H1 (cell line): ENCODE measurements around the gene AKT1S1.

Source experiments
- CBX5 ChIP-seq: fragments of 300-800, 300-1000 bp; sonication (generic); IDR thresholded peaks from 2 replicates; pipeline ENCODE4 v1.7.1; 2016; ENCODE audit warnings: antibody characterized with exemption, low read length, low read depth
- EP300 ChIP-seq, 2 experiments: IDR thresholded peaks; 1 replicate in 1 of 2; 2 replicates in 1 of 2; pipeline ENCODE4 v1.6.1; 2011 to 2012; ENCODE audit warnings: low read depth in 2 of 2, low read length in 2 of 2, mild to moderate bottlenecking in 2 of 2, borderline replicate concordance in 1 of 2, inconsistent platforms in 1 of 2, moderate library complexity in 1 of 2
- EZH2 ChIP-seq: fragments of 200-600 bp; sonication (generic); IDR thresholded peaks from 2 replicates; pipeline ENCODE4 v1.7.1; 2012; ENCODE audit warnings: low read depth, mild to moderate bottlenecking, moderate library complexity, low read length, inconsistent platforms; ENCODE audit not compliant: severe bottlenecking
- GTF2F1 ChIP-seq: IDR thresholded peaks from 2 replicates; pipeline ENCODE4 v1.6.1; 2012; ENCODE audit warnings: low read depth, low read length, improper control_type of control experiment, borderline replicate concordance
- PHF8 ChIP-seq: fragments of 200-600 bp; sonication (generic); conservative IDR thresholded peaks from 2 replicates; pipeline ENCODE4 v1.7.1; 2012; ENCODE audit warnings: low read depth, mild to moderate bottlenecking, inconsistent platforms, low read length, moderate library complexity
- POLR2A ChIP-seq, 2 experiments: IDR thresholded peaks; 1 replicate in 1 of 2; 2 replicates in 1 of 2; pipeline ENCODE4 v1.6.1; 2011; ENCODE audit warnings: low read depth in 2 of 2, low read length in 2 of 2, mild to moderate bottlenecking in 2 of 2; ENCODE audit errors: control extremely low read depth in 1 of 2
- SRF ChIP-seq: IDR thresholded peaks from 2 replicates; pipeline ENCODE4 v1.6.1; 2011; ENCODE audit warnings: mild to moderate bottlenecking, low read depth, low read length, moderate library complexity
- TAF1 ChIP-seq: IDR thresholded peaks from 2 replicates; pipeline ENCODE4 v1.6.1; 2011; ENCODE audit warnings: mild to moderate bottlenecking, low read depth, low read length
- TF ChIP-seq, protein P1 (sequence below), 3 experiments: IDR thresholded peaks; 1 replicate in 2 of 3; 2 replicates in 1 of 3; pipeline versions ENCODE4 v1.5.1 to v1.6.1; 2011; ENCODE audit warnings: low read length in 3 of 3, mild to moderate bottlenecking in 3 of 3, inconsistent platforms in 2 of 3, low read depth in 1 of 3, moderate library complexity in 1 of 3; ENCODE audit not compliant: insufficient read depth in 1 of 3; ENCODE audit errors: control extremely low read depth in 1 of 3

DNA sequence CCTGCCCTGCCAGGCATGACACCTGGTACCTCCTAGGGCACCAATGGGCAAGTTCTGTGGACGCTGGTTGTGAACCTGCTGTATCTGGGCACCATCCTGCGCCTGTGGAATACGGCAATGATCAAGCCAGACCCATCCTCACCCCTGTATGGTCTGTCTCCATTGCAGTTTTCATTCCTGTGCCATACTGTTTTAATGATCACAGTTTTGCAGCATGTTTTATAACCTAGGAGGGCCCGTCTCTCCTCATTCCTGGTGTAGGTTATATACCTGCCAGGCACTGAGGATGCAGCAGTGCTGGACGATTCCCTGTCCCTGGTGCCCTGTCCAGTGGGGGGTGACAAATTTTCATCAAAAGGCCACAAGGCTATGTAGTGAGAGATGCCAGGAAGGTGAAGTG, 5.9 kb upstream of the AKT1S1 start:
- no peak for TF ChIP-seq CBX5
- TF ChIP-seq, protein P1, sequence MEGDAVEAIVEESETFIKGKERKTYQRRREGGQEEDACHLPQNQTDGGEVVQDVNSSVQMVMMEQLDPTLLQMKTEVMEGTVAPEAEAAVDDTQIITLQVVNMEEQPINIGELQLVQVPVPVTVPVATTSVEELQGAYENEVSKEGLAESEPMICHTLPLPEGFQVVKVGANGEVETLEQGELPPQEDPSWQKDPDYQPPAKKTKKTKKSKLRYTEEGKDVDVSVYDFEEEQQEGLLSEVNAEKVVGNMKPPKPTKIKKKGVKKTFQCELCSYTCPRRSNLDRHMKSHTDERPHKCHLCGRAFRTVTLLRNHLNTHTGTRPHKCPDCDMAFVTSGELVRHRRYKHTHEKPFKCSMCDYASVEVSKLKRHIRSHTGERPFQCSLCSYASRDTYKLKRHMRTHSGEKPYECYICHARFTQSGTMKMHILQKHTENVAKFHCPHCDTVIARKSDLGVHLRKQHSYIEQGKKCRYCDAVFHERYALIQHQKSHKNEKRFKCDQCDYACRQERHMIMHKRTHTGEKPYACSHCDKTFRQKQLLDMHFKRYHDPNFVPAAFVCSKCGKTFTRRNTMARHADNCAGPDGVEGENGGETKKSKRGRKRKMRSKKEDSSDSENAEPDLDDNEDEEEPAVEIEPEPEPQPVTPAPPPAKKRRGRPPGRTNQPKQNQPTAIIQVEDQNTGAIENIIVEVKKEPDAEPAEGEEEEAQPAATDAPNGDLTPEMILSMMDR (IDR thresholded peaks at IDR 0.05; ENCODE audit: control extremely low read depth in 1 of 3, insufficient read depth in 1 of 3, low read depth in 1 of 3, low read length in 3 of 3) = no peak
- TF ChIP-seq EP300 (IDR thresholded peaks at IDR 0.05; ENCODE audit: borderline replicate concordance in 1 of 2, low read depth in 2 of 2, low read length in 2 of 2) = no peak
- no peak for TF ChIP-seq EZH2
- TF ChIP-seq GTF2F1 = no peak
- no peak for TF ChIP-seq POLR2A (IDR thresholded peaks at IDR 0.05; ENCODE audit: control extremely low read depth in 1 of 2, low read depth in 2 of 2, low read length in 2 of 2)
- no peak for TF ChIP-seq SRF
- no peak for TF ChIP-seq PHF8
- no peak for TF ChIP-seq TAF1
